Mesenchymal stem cell (in vitro differentiated cells and primary cell): ENCODE data around the gene P4HTM. TPM values are rescaled to one million over a fixed set of nuclear protein-coding genes. Genes with fewer than 3 reads are reported as not detected.
A peak's percentile ranks its signal among the peaks of the same experiment; 100 is the strongest.

Experiments
- DNase-seq: peaks from one replicate; pipeline ENCODE4 v3.0.0-alpha.2; 2013
- H2AFZ ChIP-seq: one replicate; pipeline ENCODE4 v1.6.1; 2013; ENCODE audit warnings: low read depth, mild to moderate bottlenecking, control low read depth, inconsistent platforms, low read length, moderate library complexity
- H2AK5ac ChIP-seq: 2 replicates; pipeline ENCODE4 v1.6.1; 2013; ENCODE audit warnings: low read length, moderate library complexity, mild to moderate bottlenecking, inconsistent platforms; ENCODE audit not compliant: severe bottlenecking
- H2BK120ac ChIP-seq: one replicate; pipeline ENCODE4 v1.6.1; 2013; ENCODE audit warnings: low read depth, mild to moderate bottlenecking, inconsistent platforms, low read length, moderate library complexity
- H2BK12ac ChIP-seq, 2 experiments: one replicate each; pipeline ENCODE4 v1.6.1; 2013; ENCODE audit warnings: inconsistent platforms in 2 of 2, low read length in 2 of 2, mild to moderate bottlenecking in 2 of 2, moderate library complexity in 2 of 2, control low read depth in 1 of 2
- H2BK15ac ChIP-seq: one replicate; pipeline ENCODE4 v1.6.1; 2013; ENCODE audit warnings: mild to moderate bottlenecking, low read depth, inconsistent platforms; ENCODE audit not compliant: poor library complexity, severe bottlenecking
- H2BK5ac ChIP-seq: 2 replicates; pipeline ENCODE4 v1.6.1; 2013; ENCODE audit warnings: low read depth, mild to moderate bottlenecking, low read length, control low read depth, inconsistent platforms; ENCODE audit not compliant: poor library complexity, severe bottlenecking
- H3K14ac ChIP-seq, 2 experiments: one replicate each; pipeline ENCODE4 v1.6.1; 2013; ENCODE audit warnings: inconsistent platforms in 2 of 2, low read length in 2 of 2, control low read depth in 1 of 2, mild to moderate bottlenecking in 1 of 2, moderate library complexity in 1 of 2
- H3K18ac ChIP-seq, 2 experiments: one replicate each; pipeline ENCODE4 v1.6.1; 2013; ENCODE audit warnings: inconsistent platforms in 2 of 2, low read length in 2 of 2, control low read depth in 1 of 2, low read depth in 1 of 2, mild to moderate bottlenecking in 1 of 2
- H3K23ac ChIP-seq, 2 experiments: one replicate each; pipeline ENCODE4 v1.6.1; 2013; ENCODE audit warnings: inconsistent platforms in 2 of 2, low read length in 2 of 2, mild to moderate bottlenecking in 2 of 2, moderate library complexity in 2 of 2, control low read depth in 1 of 2
- H3K27ac ChIP-seq: 2 replicates; pipeline ENCODE4 v1.5.1; 2013; ENCODE audit warnings: mild to moderate bottlenecking, moderate library complexity, low read length, control low read depth, inconsistent platforms; ENCODE audit not compliant: poor library complexity, severe bottlenecking
- H3K27me3 ChIP-seq, 2 experiments: 2 replicates each; pipeline versions ENCODE4 v1.6.1 to v1.7.0; 2013; ENCODE audit warnings: low read length in 2 of 2, mild to moderate bottlenecking in 2 of 2, moderate library complexity in 2 of 2, control low read depth in 1 of 2, inconsistent platforms in 1 of 2; ENCODE audit not compliant: control insufficient read depth in 1 of 2, insufficient read depth in 1 of 2
- H3K36me3 ChIP-seq, 2 experiments: 2 replicates each; pipeline versions ENCODE4 v1.6.1 to v1.7.0; 2013; ENCODE audit warnings: low read length in 2 of 2, control low read depth in 1 of 2, inconsistent platforms in 1 of 2, low read depth in 1 of 2, mild to moderate bottlenecking in 1 of 2; ENCODE audit not compliant: insufficient read depth in 2 of 2, control insufficient read depth in 1 of 2
- H3K4ac ChIP-seq, 2 experiments: one replicate each; pipeline ENCODE4 v1.6.1; 2013; ENCODE audit warnings: inconsistent platforms in 2 of 2, low read length in 2 of 2, mild to moderate bottlenecking in 2 of 2, moderate library complexity in 2 of 2, control low read depth in 1 of 2, low read depth in 1 of 2
- H3K4me1 ChIP-seq: 2 replicates; pipeline ENCODE4 v1.6.1; 2013; ENCODE audit warnings: low read depth, low read length, control low read depth; ENCODE audit not compliant: control insufficient read depth, insufficient read depth
- H3K4me2 ChIP-seq: 2 replicates; pipeline ENCODE4 v1.6.1; 2013; ENCODE audit warnings: low read length, mild to moderate bottlenecking, inconsistent platforms; ENCODE audit not compliant: poor library complexity, severe bottlenecking
- H3K4me3 ChIP-seq, 2 experiments: 2 replicates each; pipeline versions ENCODE4 v1.5.1 to v1.7.0; 2013; ENCODE audit warnings: low read length in 2 of 2, mild to moderate bottlenecking in 2 of 2, control low read depth in 1 of 2, low read depth in 1 of 2; ENCODE audit not compliant: insufficient read depth in 1 of 2
- H3K79me1 ChIP-seq: replicated peaks from 2 replicates; pipeline ENCODE4 v1.6.1; 2013; ENCODE audit warnings: mild to moderate bottlenecking, control low read depth, low read length, inconsistent platforms; ENCODE audit not compliant: poor library complexity, severe bottlenecking
- H3K9ac ChIP-seq: 2 replicates; pipeline ENCODE4 v1.7.0; 2013; ENCODE audit warnings: mild to moderate bottlenecking, low read length, moderate library complexity
- H3K9me3 ChIP-seq: 2 replicates; pipeline ENCODE4 v1.7.0; 2013; ENCODE audit warnings: mild to moderate bottlenecking, low read length; ENCODE audit not compliant: control insufficient read depth
- H4K8ac ChIP-seq: one replicate; pipeline ENCODE4 v1.6.1; 2013; ENCODE audit warnings: inconsistent platforms, mild to moderate bottlenecking, low read length, moderate library complexity
- H4K91ac ChIP-seq: one replicate; pipeline ENCODE4 v1.6.1; 2013; ENCODE audit warnings: mild to moderate bottlenecking, low read length, inconsistent platforms
- WGBS: methylation state at CpG from one replicate; pipeline ENCODE4 v1.1.7; 2013; ENCODE audit warnings: mixed read lengths; 5-methylcytosine and 5-hydroxymethylcytosine counted together
- polyA plus RNA-seq, 2 experiments: library from polyadenylated mRNA; stranded (reverse); fragments of 200-250 nt; gene quantifications; one replicate each; pipeline ENCODE4 v1.2.3, GENCODE V29; 2013

Gene P4HTM
- polyA plus RNA-seq (2013, experiment 1 of 2): 19.1 TPM
- polyA plus RNA-seq (2013, experiment 2 of 2): 19.3 TPM

- Histone ChIP-seq H4K8ac (peak within 1 kb of the TSS; percentile 93), H3K23ac (peak within 1 kb of the TSS; percentile 52 to 86), H4K91ac (peak within 1 kb of the TSS; percentile 90), H3K27ac (peak within 1 kb of the TSS; percentile 95), H2AK5ac (peak within 1 kb of the TSS; percentile 93), H3K4me3 (peak within 1 kb of the TSS; percentile 87 to 92), H3K4me1 (peaks cover 24% of the 10 kb centered on the region), H2BK120ac (peak within 1 kb of the TSS; percentile 51), H3K79me1 (peaks cover 32% of the 10 kb centered on the region), H2AFZ (peak within 1 kb of the TSS; percentile 96), H2BK12ac (peak within 1 kb of the TSS; percentile 70 to 82), H3K4ac (peak within 1 kb of the TSS; percentile 46 to 87), H3K9ac (peak within 1 kb of the TSS; percentile 98), H3K14ac (peak within 1 kb of the TSS in 1 of 2 experiments; percentile 82), H3K4me2 (peak within 1 kb of the TSS; percentile 97), H2BK15ac (peak within 1 kb of the TSS; percentile 78), H3K27me3 (no peaks in the 10 kb centered on the region), H2BK5ac (peak within 1 kb of the TSS; percentile 91), H3K36me3 (peaks cover 25 to 26% of the 10 kb centered on the region in 2 experiments), H3K18ac (peak within 1 kb of the TSS; percentile 78 to 95), H3K9me3 (no peaks in the 10 kb centered on the region)
- DNase-seq: no peak
- WGBS: 2% methylated on average over 59 of the region's 91 CpGs
These were observed at the start of gene P4HTM for GRCh38 chr3:48989796-48990635. TSS of gene P4HTM (plus strand) at chr3:48990241. CDS start at chr3:48990257, 16 bp downstream.

- H3K23ac ChIP-seq: no peak overlapping the region
- H2AK5ac ChIP-seq: no peak overlapping the region
- no peak overlapping the region for H3K4me2 ChIP-seq
- H4K8ac ChIP-seq: no peak overlapping the region
- no peak for DNase-seq
- no peak overlapping the region for H4K91ac ChIP-seq
- H3K4me1 ChIP-seq: peaks cover 3% of the 10 kb centered on the region
- peaks cover 0 to 8% of the 10 kb centered on the region in 2 experiments for H3K36me3 ChIP-seq
- no peak overlapping the region for H2AFZ ChIP-seq
- H3K9me3 ChIP-seq: no peaks in the 10 kb centered on the region
- H2BK120ac ChIP-seq: no peak overlapping the region
- H3K14ac ChIP-seq: no peak overlapping the region
- no peak overlapping the region for H2BK15ac ChIP-seq
- H2BK5ac ChIP-seq: no peak overlapping the region
- no peak overlapping the region for H3K4ac ChIP-seq
- H3K4me3 ChIP-seq: no peak overlapping the region
- WGBS: 91% methylated on average over 2 of the region's 2 CpGs
- no peaks in the 10 kb centered on the region for H3K27me3 ChIP-seq
- H2BK12ac ChIP-seq: no peak overlapping the region
- H3K18ac ChIP-seq: no peak overlapping the region
- peaks cover 27% of the 10 kb centered on the region for H3K79me1 ChIP-seq
- no peak overlapping the region for H3K27ac ChIP-seq
- no peak overlapping the region for H3K9ac ChIP-seq
These were observed 44.6 kb upstream of the P4HTM start for GRCh38 chr3:48945432-48945831.

GRCh38 chr3:48945891-48946549 lies 44.0 kb upstream of the P4HTM start:
- H3K4me2 ChIP-seq: no peak overlapping the region
- H4K8ac ChIP-seq: no peak overlapping the region
- no peak overlapping the region for H3K14ac ChIP-seq
- no peaks in the 10 kb centered on the region for H3K27me3 ChIP-seq
- no peak overlapping the region for H2BK120ac ChIP-seq
- no peak overlapping the region for H2AFZ ChIP-seq
- no peak for DNase-seq
- H3K23ac ChIP-seq: no peak overlapping the region
- no peak overlapping the region for H3K9ac ChIP-seq
- H2BK12ac ChIP-seq: no peak overlapping the region
- WGBS: 90% methylated on average over 2 of the region's 4 CpGs
- H4K91ac ChIP-seq: no peak overlapping the region
- no peak overlapping the region for H2AK5ac ChIP-seq
- H3K79me1 ChIP-seq: peaks cover 27% of the 10 kb centered on the region
- no peak overlapping the region for H3K18ac ChIP-seq
- H2BK15ac ChIP-seq: no peak overlapping the region
- peaks cover 0 to 8% of the 10 kb centered on the region in 2 experiments for H3K36me3 ChIP-seq
- peaks cover 3% of the 10 kb centered on the region for H3K4me1 ChIP-seq
- no peaks in the 10 kb centered on the region for H3K9me3 ChIP-seq
- H3K27ac ChIP-seq: no peak overlapping the region
- H3K4me3 ChIP-seq: no peak overlapping the region
- H3K4ac ChIP-seq: no peak overlapping the region
- H2BK5ac ChIP-seq: no peak overlapping the region

- peaks cover 7 to 10% of the 10 kb centered on the region in 2 experiments for H3K36me3 ChIP-seq
- H4K91ac ChIP-seq: no peak overlapping the region
- no peak overlapping the region for H2BK120ac ChIP-seq
- no peak overlapping the region for H2BK15ac ChIP-seq
- no peak overlapping the region for H3K9ac ChIP-seq
- H2BK5ac ChIP-seq: no peak overlapping the region
- no peak overlapping the region for H3K23ac ChIP-seq
- H3K18ac ChIP-seq: no peak overlapping the region
- DNase-seq: no peak
- no peak overlapping the region for H3K27ac ChIP-seq
- no peak overlapping the region for H2AK5ac ChIP-seq
- H2BK12ac ChIP-seq: no peak overlapping the region
- H3K4me3 ChIP-seq: no peak overlapping the region
- no peak overlapping the region for H3K4me2 ChIP-seq
- peaks cover 21% of the 10 kb centered on the region for H3K79me1 ChIP-seq
- H3K4ac ChIP-seq: no peak overlapping the region
- H3K27me3 ChIP-seq: no peaks in the 10 kb centered on the region
- no peaks in the 10 kb centered on the region for H3K9me3 ChIP-seq
- H3K14ac ChIP-seq: no peak overlapping the region
- no CpG with 5 or more reads among the region's 2 CpGs for WGBS
- H4K8ac ChIP-seq: no peak overlapping the region
- no peak overlapping the region for H2AFZ ChIP-seq
- H3K4me1 ChIP-seq: peaks cover 3% of the 10 kb centered on the region
These were observed 40.7 kb upstream of the P4HTM start for GRCh38 chr3:48949376-48949717.
